Epithelial cell of umbilical artery (primary cell): ENCODE data around the gene UBASH3B. TPM values are rescaled to one million over a fixed set of nuclear protein-coding genes. Genes with fewer than 3 reads are reported as not detected.

ENCODE experiments used
- total RNA-seq: library from RNA; depleted of rRNA; stranded (reverse); fragments of >200 nt; gene quantifications from 2 replicates; pipeline ENCODE4 v1.2.3, GENCODE V29; 2014

The UBASH3B gene, protein sequence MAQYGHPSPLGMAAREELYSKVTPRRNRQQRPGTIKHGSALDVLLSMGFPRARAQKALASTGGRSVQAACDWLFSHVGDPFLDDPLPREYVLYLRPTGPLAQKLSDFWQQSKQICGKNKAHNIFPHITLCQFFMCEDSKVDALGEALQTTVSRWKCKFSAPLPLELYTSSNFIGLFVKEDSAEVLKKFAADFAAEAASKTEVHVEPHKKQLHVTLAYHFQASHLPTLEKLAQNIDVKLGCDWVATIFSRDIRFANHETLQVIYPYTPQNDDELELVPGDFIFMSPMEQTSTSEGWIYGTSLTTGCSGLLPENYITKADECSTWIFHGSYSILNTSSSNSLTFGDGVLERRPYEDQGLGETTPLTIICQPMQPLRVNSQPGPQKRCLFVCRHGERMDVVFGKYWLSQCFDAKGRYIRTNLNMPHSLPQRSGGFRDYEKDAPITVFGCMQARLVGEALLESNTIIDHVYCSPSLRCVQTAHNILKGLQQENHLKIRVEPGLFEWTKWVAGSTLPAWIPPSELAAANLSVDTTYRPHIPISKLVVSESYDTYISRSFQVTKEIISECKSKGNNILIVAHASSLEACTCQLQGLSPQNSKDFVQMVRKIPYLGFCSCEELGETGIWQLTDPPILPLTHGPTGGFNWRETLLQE
- total RNA-seq, result 12.7 and 16.9 TPM in 2 replicates

GRCh38 chr11:122655527-122656072 is at the start of gene UBASH3B:
Gene UBASH3B, plus strand, starts transcription at chr11:122655722. Its CDS starts 328 bp downstream, at chr11:122656050.

Other genes starting within 250 kb of the UBASH3B start
- gene CRTAM, start 182.8 kb downstream of the UBASH3B start, total RNA-seq, result not detected in 2 replicates
- 0.65 and 1.2 TPM in 2 replicates for gene JHY, start 227.0 kb downstream of the UBASH3B start, total RNA-seq